Retinal pigment epithelial cell (primary cell): ENCODE results near the gene MEIS3.
A peak's percentile ranks its signal among the peaks of the same experiment; 100 is the strongest.

Experiments
- DNase-seq: peaks from one replicate; pipeline ENCODE4 v3.0.0-alpha.2; 2010; ENCODE audit warnings: low read depth
- H3K4me3 ChIP-seq: 2 replicates; pipeline ENCODE4 v1.5.1; 2011; ENCODE audit warnings: mild to moderate bottlenecking, low read length, control low read depth, moderate library complexity
- CTCF ChIP-seq: conservative IDR thresholded peaks from 2 replicates; pipeline ENCODE4 v1.5.1; 2011; ENCODE audit warnings: low read depth, low read length, control low read depth, inconsistent platforms

MEIS3 gene

GRCh38 chr19:47419789-47420188, 462 bp upstream of the MEIS3 start:
- no peak for TF ChIP-seq CTCF
- no peak overlapping the region for H3K4me3 ChIP-seq
- no peak for DNase-seq

- no peak overlapping the region for H3K4me3 ChIP-seq
- no peak for TF ChIP-seq CTCF
- no peak for DNase-seq
These were observed 666 bp downstream of the MEIS3 start for GRCh38 chr19:47418692-47419029.

- H3K4me3 ChIP-seq = no peak overlapping the region
- TF ChIP-seq CTCF = no peak
- no peak for DNase-seq
These were observed 1.3 kb downstream of the MEIS3 start for GRCh38 chr19:47417746-47418691.

GRCh38 chr19:47417107-47417745, 2.1 kb downstream of the MEIS3 start:
- no peak for TF ChIP-seq CTCF
- no peak overlapping the region for H3K4me3 ChIP-seq
- DNase-seq = no peak

GRCh38 chr19:47416643-47416985, 2.7 kb downstream of the MEIS3 start:
- no peak for DNase-seq
- H3K4me3 ChIP-seq = no peak overlapping the region
- no peak for TF ChIP-seq CTCF

GRCh38 chr19:47415953-47416642, 3.2 kb downstream of the MEIS3 start:
- no peak for DNase-seq
- TF ChIP-seq CTCF = no peak
- no peak overlapping the region for H3K4me3 ChIP-seq

GRCh38 chr19:47414469-47414868, 4.9 kb downstream of the MEIS3 start:
- DNase-seq = no peak
- H3K4me3 ChIP-seq = no peak overlapping the region
- peak; percentile 35 for TF ChIP-seq CTCF
